ENCODE data around the gene HPRT1. TPM values are rescaled to one million over a fixed set of nuclear protein-coding genes. Genes with fewer than 3 reads are reported as not detected.

The HPRT1 gene
- total RNA-seq, 1 experiment from 2014 or later, result 49.1 TPM

GRCh38 chrX:134525086-134525792 lies 65.3 kb downstream of the HPRT1 start:
- H3K4me3 Mint-ChIP-seq (ENCODE audit: unreplicated experiment), result no peak overlapping the region
- no peak for DNase-seq (ENCODE audit: unreplicated experiment)
- H3K36me3 Mint-ChIP-seq (ENCODE audit: insufficient read depth, unreplicated experiment), result no peaks in the 10 kb centered on the region
- no peak overlapping the region for H3K27ac Mint-ChIP-seq (ENCODE audit: low read depth, unreplicated experiment)
- no TSS peak for BruUV-seq (replicated peaks)
- intact Hi-C loops (cut with micrococcal nuclease), result no loop called here
- peaks cover 16% of the 10 kb centered on the region for H3K27me3 Mint-ChIP-seq (ENCODE audit: insufficient read depth, unreplicated experiment)
- no peaks in the 10 kb centered on the region for H3K9me3 Mint-ChIP-seq (ENCODE audit: unreplicated experiment)
- no peaks in the 10 kb centered on the region for H3K4me1 Mint-ChIP-seq (ENCODE audit: insufficient read depth, unreplicated experiment)
- ChIA-PET POLR2A (interaction anchor here (1.1 kb wide), 1 partner anchor 17 kb away, joined by 3 read pairs; no protein-coding TSS in a partner anchor), CTCF (interaction anchor here (0.5 kb wide), 1 partner anchor 260 kb away, joined by 3 read pairs; no protein-coding TSS in a partner anchor)
- TF ChIP-seq CTCF (IDR thresholded peaks at IDR 0.05; ENCODE audit: unreplicated experiment), result no peak

- no TSS peak for BruUV-seq (replicated peaks)
- H3K27ac Mint-ChIP-seq (ENCODE audit: low read depth, unreplicated experiment), result no peak overlapping the region
- H3K9me3 Mint-ChIP-seq (ENCODE audit: unreplicated experiment), result no peaks in the 10 kb centered on the region
- H3K4me3 Mint-ChIP-seq (ENCODE audit: unreplicated experiment), result no peak overlapping the region
- no peak for DNase-seq (ENCODE audit: unreplicated experiment)
- H3K4me1 Mint-ChIP-seq (ENCODE audit: insufficient read depth, unreplicated experiment), result no peaks in the 10 kb centered on the region
- intact Hi-C loops (cut with micrococcal nuclease), result no loop called here
- POLR2A ChIA-PET, result interaction anchor here (1.1 kb wide), 1 partner anchor 16 kb away, joined by 3 read pairs; no protein-coding TSS in a partner anchor
- H3K36me3 Mint-ChIP-seq (ENCODE audit: insufficient read depth, unreplicated experiment), result no peaks in the 10 kb centered on the region
- CTCF ChIA-PET, result interaction anchor here (1.3 to 2.7 kb wide), 3 partner anchors 227 to 255 kb away, joined by 3 to 9 read pairs (median 7); no protein-coding TSS in a partner anchor
- H3K27me3 Mint-ChIP-seq (ENCODE audit: insufficient read depth, unreplicated experiment), result peaks cover 22% of the 10 kb centered on the region
- no peak for TF ChIP-seq CTCF (IDR thresholded peaks at IDR 0.05; ENCODE audit: unreplicated experiment)
Observed at GRCh38 chrX:134526399-134526798, 66.4 kb downstream of the HPRT1 start.

GRCh38 chrX:134528960-134529359 lies 69.0 kb downstream of the HPRT1 start:
- no TSS peak for BruUV-seq (replicated peaks)

More at GRCh38 chrX:134528960-134529359, 69.0 kb downstream of the HPRT1 start:
- TF ChIP-seq CTCF (IDR thresholded peaks at IDR 0.05; ENCODE audit: unreplicated experiment), result no peak
- H3K27me3 Mint-ChIP-seq (ENCODE audit: insufficient read depth, unreplicated experiment), result peaks cover 12% of the 10 kb centered on the region
- CTCF ChIA-PET, result interaction anchor here (0.6 to 1.3 kb wide), 2 partner anchors 10 to 207 kb away, joined by 3 to 5 read pairs; no protein-coding TSS in a partner anchor
- POLR2A ChIA-PET, result no interaction called here
- no peaks in the 10 kb centered on the region for H3K4me1 Mint-ChIP-seq (ENCODE audit: insufficient read depth, unreplicated experiment)
- no peaks in the 10 kb centered on the region for H3K36me3 Mint-ChIP-seq (ENCODE audit: insufficient read depth, unreplicated experiment)
- no peaks in the 10 kb centered on the region for H3K9me3 Mint-ChIP-seq (ENCODE audit: unreplicated experiment)
- no peak overlapping the region for H3K4me3 Mint-ChIP-seq (ENCODE audit: unreplicated experiment)
- intact Hi-C loops (cut with micrococcal nuclease), result no loop called here
- H3K27ac Mint-ChIP-seq (ENCODE audit: low read depth, unreplicated experiment), result no peak overlapping the region
- no peak for DNase-seq (ENCODE audit: unreplicated experiment)
